Prostate gland (tissue), 2 donors: ENCODE results near the gene GRID2. TPM values are rescaled to one million over a fixed set of nuclear protein-coding genes. Genes with fewer than 3 reads are reported as not detected.

Experiments used
- DNase-seq: peaks from one replicate; pipeline ENCODE4 v3.0.0-alpha.2; 2019; ENCODE audit warnings: low spot score
- H3K27ac ChIP-seq, 2 donors: fragments of 200-600 bp; sonication (generic); 2 replicates each; pipeline ENCODE4 v1.5.1; 2017 to 2019
- H3K27me3 ChIP-seq: fragments of 200-600 bp; sonication (generic); replicated peaks from 2 replicates; pipeline ENCODE4 v1.5.1; 2019; ENCODE audit not compliant: insufficient read depth
- H3K36me3 ChIP-seq, 2 donors: fragments of 200-600 bp; sonication (generic); 1 replicate in 1 of 2; 2 replicates in 1 of 2; pipeline versions ENCODE4 v1.5.1 to v1.8.1; 2017 to 2019
- H3K4me1 ChIP-seq: fragments of 200-600 bp; sonication (generic); replicated peaks from 2 replicates; pipeline ENCODE4 v1.5.1; 2019
- H3K4me3 ChIP-seq, 2 donors: fragments of 200-600 bp; sonication (generic); 2 replicates each; pipeline ENCODE4 v1.5.1; 2017 to 2019
- H3K9me3 ChIP-seq: fragments of 200-600 bp; sonication (generic); 2 replicates; pipeline ENCODE4 v1.5.1; 2017
- CTCF ChIP-seq, 4 experiments: fragments of 200-600 bp in 2 of 4; fragments of 450-650 bp in 2 of 4; sonication (generic) in 2 of 4; IDR thresholded peaks; 1 replicate in 3 of 4; 2 replicates in 1 of 4; pipeline ENCODE4 v1.5.1; 2016 to 2019; ENCODE audit warnings: antibody characterized with exemption in 4 of 4, mild to moderate bottlenecking in 2 of 4, moderate library complexity in 2 of 4
- POLR2A ChIP-seq: fragments of 450-650 bp; IDR thresholded peaks from one replicate; pipeline ENCODE4 v1.6.1; 2016; ENCODE audit warnings: antibody characterized with exemption, mild to moderate bottlenecking
- POLR2AphosphoS5 ChIP-seq: sonication (generic); formaldehyde crosslinking; IDR thresholded peaks from one replicate; pipeline ENCODE4 v1.6.1; 2017; ENCODE audit warnings: antibody characterized with exemption
- WGBS: methylation state at CpG from one replicate; pipeline ENCODE4 v1.1.5; 2018; 5-methylcytosine and 5-hydroxymethylcytosine counted together
- intact Hi-C: fragments of 100-400 bp; cut with DNase I; formaldehyde crosslinking; loops from one replicate; pipeline ENCODE4 v1.14.2; 2022
- total RNA-seq, 2 donors: library from RNA; depleted of rRNA; stranded (reverse); fragments of >200 nt; gene quantifications; one replicate each; pipeline ENCODE4 v1.1.0, GENCODE V29; 2016

Gene GRID2
- total RNA-seq, 2 donors from 2014 or later = 0.09 to 11.0 TPM

- H3K9me3 ChIP-seq = no peaks in the 10 kb centered on the region
- no peaks in the 10 kb centered on the region for H3K36me3 ChIP-seq
- H3K4me1 ChIP-seq = no peaks in the 10 kb centered on the region
- TF ChIP-seq CTCF (IDR thresholded peaks at IDR 0.05) (no peak), POLR2A (no peak), POLR2AphosphoS5 (no peak)
- intact Hi-C loops = no loop called here
- WGBS = 29% methylated on average over 1 of the region's 1 CpG
- no peak overlapping the region for H3K4me3 ChIP-seq
- no peak for DNase-seq
- H3K27me3 ChIP-seq = no peaks in the 10 kb centered on the region
- H3K27ac ChIP-seq = no peak overlapping the region
These were observed 560.3 kb downstream of the GRID2 start for GRCh38 chr4:92864096-92864495.

GRCh38 chr4:92872604-92873003 lies 568.8 kb downstream of the GRID2 start:
- Histone ChIP-seq H3K9me3 (no peaks in the 10 kb centered on the region), H3K4me3 (no peak overlapping the region), H3K36me3 (no peaks in the 10 kb centered on the region), H3K27me3 (no peaks in the 10 kb centered on the region), H3K27ac (no peak overlapping the region), H3K4me1 (no peaks in the 10 kb centered on the region)
- no peak for DNase-seq
- WGBS = 93% methylated on average over 1 of the region's 1 CpG
- intact Hi-C loops = no loop called here
- no peak for TF ChIP-seq CTCF (IDR thresholded peaks at IDR 0.05)
- no peak for TF ChIP-seq POLR2AphosphoS5
- TF ChIP-seq POLR2A = no peak

GRCh38 chr4:92885632-92886031 lies 581.9 kb downstream of the GRID2 start:
- no peak for DNase-seq
- TF ChIP-seq CTCF (IDR thresholded peaks at IDR 0.05) (no peak), POLR2AphosphoS5 (no peak), POLR2A (no peak)
- no peaks in the 10 kb centered on the region for H3K27me3 ChIP-seq
- no peaks in the 10 kb centered on the region for H3K36me3 ChIP-seq
- intact Hi-C loops = no loop called here
- H3K9me3 ChIP-seq = no peaks in the 10 kb centered on the region
- H3K4me3 ChIP-seq = no peak overlapping the region
- H3K4me1 ChIP-seq = no peaks in the 10 kb centered on the region
- WGBS = 19% methylated on average over 1 of the region's 1 CpG
- H3K27ac ChIP-seq = no peak overlapping the region

GRCh38 chr4:92952426-92952825 lies 648.7 kb downstream of the GRID2 start:
- WGBS = 92% methylated on average over 2 of the region's 2 CpGs
- no peaks in the 10 kb centered on the region for H3K9me3 ChIP-seq
- H3K27me3 ChIP-seq = no peaks in the 10 kb centered on the region
- TF ChIP-seq POLR2A (no peak), CTCF (IDR thresholded peaks at IDR 0.05) (no peak)
- H3K4me3 ChIP-seq = no peak overlapping the region
- no peak overlapping the region for H3K27ac ChIP-seq
- no peaks in the 10 kb centered on the region for H3K36me3 ChIP-seq
- intact Hi-C loops = no loop called here
- no peak for DNase-seq
- H3K4me1 ChIP-seq = no peaks in the 10 kb centered on the region

- Histone ChIP-seq H3K4me1 (no peaks in the 10 kb centered on the region), H3K4me3 (no peak overlapping the region), H3K36me3 (no peaks in the 10 kb centered on the region), H3K27ac (no peak overlapping the region), H3K9me3 (no peaks in the 10 kb centered on the region), H3K27me3 (no peaks in the 10 kb centered on the region)
- no peak for DNase-seq
- TF ChIP-seq CTCF (IDR thresholded peaks at IDR 0.05) (no peak), POLR2AphosphoS5 (no peak), POLR2A (no peak)
- intact Hi-C loops = no loop called here
- 79% methylated on average over 3 of the region's 3 CpGs for WGBS
These were observed 649.1 kb downstream of the GRID2 start for GRCh38 chr4:92952897-92953296.
